GM12878 (cell line): ENCODE data around the gene ZNF615. TPM values are rescaled to one million over a fixed set of nuclear protein-coding genes. Genes with fewer than 3 reads are reported as not detected.

Experiments used
- CEBPZ ChIP-seq: fragments of 150-350 bp; IDR thresholded peaks from 2 replicates; pipeline ENCODE4 v1.6.1; 2016; ENCODE audit warnings: low read depth, low read length
- EZH2 ChIP-seq: IDR thresholded peaks from 2 replicates; pipeline ENCODE4 v1.6.1; 2012; ENCODE audit warnings: low read depth, mild to moderate bottlenecking, control low read depth, inconsistent platforms, low read length, borderline replicate concordance; ENCODE audit not compliant: control insufficient read depth
- HSF1 ChIP-seq: fragments of 150-350 bp; IDR thresholded peaks from 2 replicates; pipeline ENCODE4 v1.6.1; 2014; ENCODE audit warnings: mild to moderate bottlenecking, low read depth, low read length
- IKZF1 ChIP-seq: fragments of 450-650 bp; conservative IDR thresholded peaks from 2 replicates; pipeline ENCODE4 v1.6.1; 2017; ENCODE audit warnings: antibody characterized with exemption, mild to moderate bottlenecking
- IKZF2 ChIP-seq, 2 experiments: fragments of 450-650 bp; IDR thresholded peaks; 2 replicates each; pipeline ENCODE4 v1.6.1; 2017; ENCODE audit warnings: mild to moderate bottlenecking in 2 of 2, moderate library complexity in 2 of 2
- IRF4 ChIP-seq: IDR thresholded peaks from 2 replicates; pipeline ENCODE4 v1.6.1; 2011; ENCODE audit warnings: low read depth, low read length
- JUNB ChIP-seq: IDR thresholded peaks from 2 replicates; pipeline ENCODE4 v1.6.1; 2016; ENCODE audit warnings: antibody characterized with exemption, mild to moderate bottlenecking
- KDM1A ChIP-seq: fragments of 200-600 bp; sonication (generic); IDR thresholded peaks from 2 replicates; pipeline ENCODE4 v1.6.1; 2016; ENCODE audit warnings: borderline replicate concordance
- MTA2 ChIP-seq: fragments of 450-650 bp; IDR thresholded peaks from 2 replicates; pipeline ENCODE4 v1.6.1; 2016; ENCODE audit warnings: low read depth, mild to moderate bottlenecking, moderate library complexity
- MYB ChIP-seq: fragments of 150-350 bp; IDR thresholded peaks from 2 replicates; pipeline ENCODE4 v1.6.1; 2014; ENCODE audit warnings: mild to moderate bottlenecking, low read depth, low read length, borderline replicate concordance
- MYC ChIP-seq: IDR thresholded peaks from 2 replicates; pipeline ENCODE4 v1.6.1; 2011; ENCODE audit warnings: mild to moderate bottlenecking, low read length, moderate library complexity, inconsistent platforms; ENCODE audit not compliant: insufficient read depth, insufficient replicate concordance, insufficient read length, severe bottlenecking
- PML ChIP-seq: IDR thresholded peaks from 2 replicates; pipeline ENCODE4 v1.6.1; 2012; ENCODE audit warnings: low read length, inconsistent platforms
- RAD21 ChIP-seq: IDR thresholded peaks from 2 replicates; pipeline ENCODE4 v1.6.1; 2011; ENCODE audit warnings: mild to moderate bottlenecking, low read depth, low read length, moderate library complexity; ENCODE audit not compliant: insufficient read depth
- RAD51 ChIP-seq: fragments of 450-650 bp; IDR thresholded peaks from 2 replicates; pipeline ENCODE4 v1.6.1; 2016; ENCODE audit warnings: moderate library complexity, mild to moderate bottlenecking, inconsistent platforms
- RUNX3 ChIP-seq: IDR thresholded peaks from 2 replicates; pipeline ENCODE4 v1.6.1; 2012; ENCODE audit warnings: low read length, inconsistent platforms
- SMAD1 ChIP-seq: fragments of 450-650 bp; IDR thresholded peaks from 2 replicates; pipeline ENCODE4 v1.6.1; 2018; ENCODE audit warnings: mild to moderate bottlenecking, low read depth; ENCODE audit not compliant: partially characterized antibody
- SMAD5 ChIP-seq: IDR thresholded peaks from 2 replicates; pipeline ENCODE4 v1.6.1; 2016; ENCODE audit warnings: antibody characterized with exemption, low read depth
- SMARCA5 ChIP-seq: fragments of 450-650 bp; IDR thresholded peaks from 2 replicates; pipeline ENCODE4 v1.6.1; 2017; ENCODE audit warnings: mild to moderate bottlenecking
- SMC3 ChIP-seq: IDR thresholded peaks from 2 replicates; pipeline ENCODE4 v1.6.1; 2011; ENCODE audit warnings: low read length, improper control_type of control experiment, borderline replicate concordance
- SREBF2 ChIP-seq: IDR thresholded peaks from 2 replicates; pipeline ENCODE4 v1.6.1; 2012; ENCODE audit warnings: mild to moderate bottlenecking, low read length
- SRF ChIP-seq, 2 experiments: IDR thresholded peaks; 2 replicates each; pipeline ENCODE4 v1.6.1; 2011; ENCODE audit warnings: low read depth in 2 of 2, low read length in 2 of 2, mild to moderate bottlenecking in 1 of 2, moderate library complexity in 1 of 2
- TAF1 ChIP-seq: IDR thresholded peaks from 2 replicates; pipeline ENCODE4 v1.6.1; 2011; ENCODE audit warnings: mild to moderate bottlenecking, low read depth, low read length, borderline replicate concordance
- USF2 ChIP-seq: IDR thresholded peaks from 2 replicates; pipeline ENCODE4 v1.6.1; 2011; ENCODE audit warnings: low read depth, low read length, improper control_type of control experiment, borderline replicate concordance
- ZSCAN29 ChIP-seq: fragments of 450-650 bp; IDR thresholded peaks from 2 replicates; pipeline ENCODE4 v1.6.1; 2017; ENCODE audit warnings: mild to moderate bottlenecking, moderate library complexity
- polyA plus RNA-seq, 11 experiments: library from polyadenylated mRNA; depleted of rRNA in 4 of 11; unstranded in 6 of 11; stranded (reverse) in 5 of 11; fragments of >200 nt; fragmentation: Nextera tagmentation in 4 of 11; fragmentation: Illumina TruSeq in 1 of 11; extraction: Ambion mirVana in 4 of 11; extraction: Trizol in 1 of 11; gene quantifications; 1 replicate in 1 of 11; 2 replicates in 10 of 11; pipeline versions ENCODE4 v1.2.1 to v1.2.3, GENCODE V29; 2011 to 2016; ENCODE audit warnings: inconsistent platforms in 2 of 11, missing spikeins in 2 of 11, low read depth in 1 of 11
- total RNA-seq, 4 experiments: library from RNA; depleted of rRNA in 3 of 4; stranded (reverse); fragments of >200 nt in 3 of 4; fragmentation: Illumina TruSeq in 1 of 4; extraction: Trizol in 1 of 4; gene quantifications; 2 replicates each; pipeline versions ENCODE4 v1.2.1 to v1.2.3, GENCODE V29; 2013 to 2021

The ZNF615 gene
- total and polyA plus RNA-seq, 10 of the 15 experiments (the other 5 are each of a cell fraction or from before 2014, with no cell fraction given) = 1.7 to 7.2 (median 4.2) TPM

GRCh38 chr19:52028027-52028779 lies 20.2 kb upstream of the ZNF615 start, which contains the start of gene ZNF614 (continued):
- TF ChIP-seq HSF1 = no peak; the same call in 1 of the 2 replicates
- no peak for TF ChIP-seq MYC
- peak; percentile 33 for TF ChIP-seq SMAD1
- TF ChIP-seq IKZF2 (IDR thresholded peaks at IDR 0.05) = no peak; a peak in 1 of 4 replicates
- no peak for TF ChIP-seq SMARCA5
- no peak for TF ChIP-seq RAD51
- TF ChIP-seq RAD21 = no peak
- peak; percentile 61 for TF ChIP-seq RUNX3
- peak in 1 of 2 experiments; percentile 93; a peak in 2 of 4 replicates for TF ChIP-seq SRF (IDR thresholded peaks at IDR 0.05; ENCODE audit: low read depth in 2 of 2, low read length in 2 of 2)
- TF ChIP-seq ZSCAN29 = no peak
- TF ChIP-seq MTA2 = no peak
- peak; percentile 44 for TF ChIP-seq TAF1
- no peak for TF ChIP-seq CEBPZ
- TF ChIP-seq IKZF1 = peak; percentile 99
- TF ChIP-seq IRF4 = no peak
- TF ChIP-seq KDM1A = no peak
- TF ChIP-seq PML = peak; percentile 90; the same call in 1 of the 2 replicates
- TF ChIP-seq MYB = no peak
- TF ChIP-seq SMC3 = no peak
- no peak; the same call in 1 of the 2 replicates for TF ChIP-seq USF2
- 0 out of 2 replicates have a peak, but pooled peaks have one; percentile 53 for TF ChIP-seq SMAD5
- TF ChIP-seq JUNB = peak; percentile 19; the same call in 1 of the 2 replicates
- no peak for TF ChIP-seq EZH2
- no peak for TF ChIP-seq SREBF2
